Renal pelvis (tissue), 4 donors: ENCODE measurements around the gene BBX. TPM values are rescaled to one million over a fixed set of nuclear protein-coding genes. Genes with fewer than 3 reads are reported as not detected.

ENCODE experiments used
- DNase-seq: peaks from one replicate; pipeline ENCODE4 v3.0.0-alpha.2; 2013
- polyA plus RNA-seq, 3 donors: library from polyadenylated mRNA; unstranded; fragments of 120-200 nt; gene quantifications; one replicate each; pipeline ENCODE4 v1.2.1, GENCODE V29; 2013; ENCODE audit not compliant: insufficient read length in 3 of 3

The BBX gene
- polyA plus RNA-seq, 3 donors: 64.8 to 67.1 (median 65.2) TPM

DNA sequence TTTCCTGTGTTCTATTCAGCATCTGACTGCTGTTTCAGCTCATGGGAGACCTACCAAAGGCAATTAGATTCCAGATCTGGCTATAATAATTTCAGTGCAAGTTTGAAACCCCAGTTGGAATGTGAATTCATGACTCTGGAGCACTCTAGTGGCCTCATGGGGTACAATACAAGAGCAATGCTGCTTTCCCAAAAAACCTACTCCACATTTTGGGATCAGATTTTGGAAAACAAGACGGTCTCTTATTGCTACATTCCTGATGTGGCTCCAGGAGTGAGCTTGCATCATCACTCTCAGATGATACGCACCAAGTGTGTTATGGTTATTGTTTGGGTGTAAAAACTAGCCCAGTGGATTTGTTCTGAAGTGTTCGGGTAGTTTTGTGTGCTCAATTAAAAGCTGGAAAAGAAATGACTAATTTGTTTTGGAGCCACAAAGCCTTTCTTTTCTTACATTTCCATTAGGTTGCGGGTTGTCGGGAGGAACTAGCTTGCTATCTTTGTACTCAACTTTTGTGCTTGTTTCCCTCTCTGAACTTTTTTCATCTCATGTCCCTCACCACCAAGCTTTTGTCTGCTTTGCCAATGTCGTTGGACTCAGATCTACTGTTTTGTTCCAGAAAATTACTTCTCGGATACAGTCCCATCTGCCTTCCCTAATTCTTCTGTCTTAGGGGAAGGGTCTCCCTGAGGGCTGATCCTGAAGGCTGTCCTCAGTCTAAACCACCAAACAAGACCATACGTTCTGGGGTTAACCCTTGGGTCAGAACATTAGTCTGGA is 272.1 kb downstream of the BBX start:
- DNase-seq: no peak

DNA sequence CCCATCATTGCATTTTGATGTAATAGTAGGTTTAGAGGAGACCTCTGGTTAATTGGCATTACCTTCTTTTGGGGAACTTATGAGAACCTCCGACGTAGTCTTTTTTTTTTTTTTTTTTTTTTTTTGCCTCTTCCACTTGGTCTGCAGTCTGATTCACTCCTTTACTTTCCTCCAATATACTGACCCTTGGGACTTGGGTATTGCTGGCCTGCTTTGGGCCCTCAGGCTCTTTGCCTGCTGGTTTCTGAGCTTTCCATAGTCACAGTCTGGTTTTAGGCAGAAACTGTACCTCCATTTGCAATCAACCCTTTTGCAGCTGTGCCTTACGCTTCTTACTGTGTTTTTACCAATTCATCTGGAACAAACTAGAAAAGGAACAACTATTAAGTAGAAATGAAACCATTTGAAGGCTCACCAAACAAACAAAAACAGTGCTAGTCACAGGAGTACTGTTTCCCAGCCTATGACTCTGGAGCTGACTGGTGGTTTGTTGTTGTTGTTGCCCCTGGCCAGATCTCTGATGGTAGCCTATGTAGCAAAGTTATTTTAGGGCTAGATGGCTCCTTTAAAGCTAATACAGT is 272.8 kb downstream of the BBX start:
- no peak for DNase-seq

DNA sequence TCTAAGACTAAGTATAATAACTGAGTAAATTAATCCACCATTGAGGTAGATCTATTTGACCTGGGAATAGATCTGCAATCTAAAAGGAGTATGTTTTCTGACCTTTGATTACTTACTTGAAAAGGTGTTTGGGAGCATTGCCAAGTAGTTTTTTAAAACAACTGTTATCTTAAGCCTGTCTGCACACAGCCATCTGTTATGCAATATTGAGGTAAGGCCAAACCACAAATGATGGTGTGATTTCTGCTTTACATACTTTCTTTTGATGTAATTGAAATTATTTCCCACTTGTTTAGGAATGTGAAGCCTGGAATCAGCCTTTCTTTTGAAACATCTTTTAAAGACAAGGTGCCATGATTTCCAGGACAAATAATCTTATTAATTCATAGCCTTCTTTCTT is 274.0 kb downstream of the BBX start:
- no peak for DNase-seq

DNA sequence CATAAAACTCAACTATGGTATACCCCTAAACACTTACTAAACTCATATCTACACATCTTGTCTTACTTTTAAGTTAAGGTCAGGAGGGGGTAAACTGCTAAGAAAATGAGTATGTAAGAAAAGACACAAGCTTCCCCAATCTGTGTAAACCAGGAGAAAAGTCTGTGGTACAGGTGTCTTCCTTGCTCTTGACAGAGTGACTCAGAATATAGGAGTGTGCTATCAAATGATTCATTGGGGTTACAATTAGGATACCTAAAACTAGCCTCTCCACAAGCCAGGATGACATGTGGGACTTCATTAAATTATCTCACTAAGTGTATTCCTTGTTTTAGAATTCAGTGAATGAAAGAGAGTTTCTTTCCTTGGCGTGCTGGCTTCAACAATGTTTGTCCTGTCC is 274.8 kb downstream of the BBX start:
- no peak for DNase-seq

DNA sequence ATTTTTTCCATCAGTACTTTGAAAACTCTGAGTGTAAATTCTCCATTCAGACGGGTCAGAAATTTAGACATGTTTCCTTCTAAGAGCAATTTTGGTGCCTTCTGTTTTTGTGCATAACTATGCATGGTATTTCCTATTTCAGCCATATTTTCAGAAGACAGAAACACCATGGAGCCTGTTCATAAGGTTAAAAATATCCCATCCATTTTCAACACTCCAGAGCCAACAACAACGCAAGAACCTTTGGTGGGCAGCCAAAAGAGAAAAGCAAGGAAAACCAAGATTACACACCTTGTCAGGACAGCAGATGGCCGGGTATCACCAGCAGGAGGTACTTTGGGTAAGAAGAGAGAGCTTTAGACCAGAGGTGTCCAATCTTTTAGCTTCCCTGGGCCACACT is 275.6 kb downstream of the BBX start:
- DNase-seq: no peak

DNA sequence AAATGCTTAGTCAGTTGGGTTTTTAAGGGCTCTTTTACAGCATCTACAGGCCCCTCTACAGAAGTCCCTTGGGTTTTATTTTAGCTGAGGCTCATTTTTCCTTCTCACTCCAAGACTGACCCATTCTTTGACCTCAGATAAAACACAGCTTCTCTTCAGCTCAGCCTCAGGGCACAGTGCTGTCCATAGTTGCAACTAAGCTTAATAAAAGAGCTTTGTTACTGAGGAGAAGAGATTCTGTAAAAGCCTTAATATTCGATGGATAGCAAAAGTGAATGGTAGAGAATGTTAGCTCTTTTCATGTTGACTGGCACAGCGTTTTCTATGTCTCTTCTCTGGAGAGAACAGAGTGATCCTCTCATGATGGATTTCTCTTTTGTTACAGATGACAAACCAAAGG is 277.9 kb downstream of the BBX start:
- DNase-seq: no peak

DNA sequence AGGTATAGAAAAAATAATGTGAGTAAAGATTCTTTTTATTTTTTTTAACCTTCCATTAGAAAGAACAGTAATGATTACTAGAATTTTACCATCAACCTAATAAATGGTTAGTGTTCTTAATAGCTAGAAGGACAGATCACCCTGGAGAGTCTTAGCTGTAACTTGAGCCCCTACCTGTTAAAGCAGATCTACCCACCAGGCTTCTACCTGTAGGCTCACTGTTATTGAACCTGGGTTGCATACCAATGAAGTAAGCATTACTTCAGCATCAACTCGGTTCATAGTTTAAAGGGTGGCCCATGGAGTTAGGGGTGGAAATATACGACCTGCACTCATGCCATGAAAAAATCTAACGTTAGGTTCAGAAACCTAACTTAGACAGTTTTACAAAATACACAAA is 280.4 kb downstream of the BBX start:
- no peak for DNase-seq

DNA sequence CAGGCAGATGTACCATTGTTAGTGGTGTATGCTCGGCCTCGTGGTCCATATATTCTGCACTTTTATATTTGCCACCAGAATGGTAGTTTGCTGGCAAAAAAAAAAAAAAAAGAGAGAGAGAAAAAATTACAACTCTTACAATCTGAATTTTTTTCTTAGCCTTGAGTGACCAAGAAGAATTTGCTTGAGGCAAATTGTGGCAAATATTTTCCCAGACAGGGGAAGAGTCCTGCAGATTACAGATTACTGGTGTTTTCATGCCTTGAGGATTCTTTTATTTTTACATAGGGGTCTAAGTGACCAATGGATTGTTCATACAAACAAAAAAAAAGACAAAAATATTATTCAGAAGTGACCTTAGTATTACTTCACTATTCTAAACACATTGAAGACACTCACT is 283.3 kb downstream of the BBX start:
- no peak for DNase-seq

DNA sequence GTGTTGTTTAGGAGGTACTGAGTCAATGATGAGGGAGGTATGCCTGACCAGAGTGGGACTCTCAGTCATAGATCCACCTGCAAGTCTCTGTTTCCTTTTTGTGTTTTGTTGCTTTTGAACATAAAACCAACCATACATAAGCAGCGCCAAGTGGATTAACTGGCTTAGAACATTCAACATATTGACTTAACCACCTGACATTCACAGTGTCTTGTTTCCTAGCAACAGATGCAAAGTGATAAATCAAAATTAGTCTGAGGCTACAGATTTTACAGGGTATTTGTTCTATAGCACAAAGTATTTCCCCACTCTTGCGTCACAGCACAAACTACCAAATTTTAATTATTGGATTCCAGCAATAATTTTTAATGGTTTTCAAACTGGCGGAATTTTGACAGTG is 283.8 kb downstream of the BBX start:
- no peak for DNase-seq

DNA sequence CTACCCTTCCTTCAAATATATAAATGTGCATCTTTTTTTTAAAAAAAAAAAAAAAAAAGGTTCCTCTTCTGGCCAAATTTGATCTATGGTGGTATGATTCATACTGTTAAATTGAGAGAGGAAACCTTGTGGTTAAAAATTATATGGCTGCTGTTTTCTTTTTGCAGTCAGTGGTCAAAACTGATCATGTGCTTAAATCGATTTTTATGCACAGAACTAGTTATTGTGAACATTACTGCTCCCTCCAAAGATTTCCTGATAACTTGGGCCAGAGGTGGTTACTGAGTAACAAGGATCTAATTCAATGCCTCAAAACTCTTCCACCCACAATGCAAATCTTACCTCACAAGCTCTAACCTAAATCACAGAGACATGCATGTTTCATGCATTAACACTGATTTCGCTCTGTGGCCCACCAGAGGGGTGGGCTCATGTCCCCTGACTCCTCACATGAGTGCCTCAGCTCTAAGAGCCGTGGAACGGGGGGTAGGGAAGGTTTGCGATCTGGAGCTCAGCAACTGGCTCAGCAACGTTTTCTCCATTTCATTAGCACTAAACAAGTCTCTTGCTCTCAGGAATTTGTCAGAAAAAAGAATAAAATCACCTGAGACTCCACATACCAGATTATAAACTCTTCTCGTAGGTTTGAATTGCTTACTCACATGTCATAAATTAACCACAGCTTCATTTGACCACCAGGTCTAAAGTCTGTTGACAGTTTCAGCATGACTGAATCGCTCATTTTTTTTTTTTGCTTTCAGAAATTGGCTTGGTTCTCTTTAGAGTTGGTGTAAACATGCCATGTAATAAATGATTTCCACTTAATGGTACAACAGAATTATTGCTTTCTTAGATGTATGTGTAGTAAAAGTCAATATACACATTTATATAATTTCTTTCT is 287.7 kb downstream of the BBX start:
- DNase-seq: peak; percentile 24

DNA sequence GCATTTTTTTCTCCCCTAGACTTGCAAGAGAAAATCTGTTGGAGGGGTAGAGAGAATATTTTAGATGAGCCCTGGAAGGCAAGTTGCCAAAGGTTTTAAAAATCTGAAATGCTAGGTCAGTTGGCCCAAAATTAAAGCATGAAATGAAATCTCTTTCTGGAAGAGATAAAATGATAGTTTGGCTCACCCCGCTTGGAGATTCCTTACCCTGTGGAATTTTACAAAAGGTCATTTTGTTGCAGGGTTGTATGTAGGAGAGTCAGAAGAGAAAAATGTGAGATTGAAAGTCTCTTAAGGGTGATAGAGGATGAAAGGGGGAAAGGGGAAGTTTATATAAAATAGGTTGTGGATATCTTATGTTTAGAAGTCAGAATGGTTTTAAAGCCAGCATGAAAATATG is 290.3 kb downstream of the BBX start:
- DNase-seq: no peak

DNA sequence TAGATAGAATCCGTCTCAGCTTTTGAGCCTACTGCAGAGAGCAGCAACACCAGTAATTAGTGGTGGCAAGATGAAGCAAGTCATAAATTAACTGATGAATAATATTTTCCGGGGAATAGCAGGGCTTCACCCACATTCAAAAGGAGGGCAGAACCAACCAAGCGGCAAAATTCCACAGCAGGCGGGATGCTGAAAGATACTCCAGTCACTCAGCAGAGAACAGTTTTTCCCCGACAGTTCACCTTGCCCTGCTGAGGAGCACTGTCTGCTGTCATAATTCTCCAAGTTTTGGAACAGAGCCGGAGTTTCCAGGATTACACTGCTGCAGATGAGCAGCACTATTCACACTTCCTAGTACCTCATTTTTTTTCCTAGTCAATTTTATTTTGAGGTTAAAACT is 293.3 kb downstream of the BBX start:
- no peak for DNase-seq

DNA sequence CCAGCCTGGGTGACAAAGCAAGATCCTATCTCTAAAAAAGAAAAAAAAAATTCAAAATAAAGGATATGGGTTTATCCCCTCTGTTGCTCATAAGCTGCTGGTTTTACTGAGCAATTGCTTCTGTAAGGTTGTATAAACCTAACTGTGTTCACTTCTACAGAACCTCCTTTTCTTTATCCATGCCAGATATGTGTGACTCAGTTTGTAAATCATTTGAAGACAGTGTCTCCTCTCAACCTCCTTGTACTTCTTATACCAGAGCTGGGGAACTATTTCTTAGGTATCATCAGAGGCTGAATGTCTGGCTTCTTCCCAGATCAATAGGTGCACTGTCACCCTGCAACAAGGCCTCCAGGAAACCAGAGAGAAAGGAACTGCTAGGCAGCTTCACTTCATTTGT is 294.3 kb downstream of the BBX start:
- no peak for DNase-seq

DNA sequence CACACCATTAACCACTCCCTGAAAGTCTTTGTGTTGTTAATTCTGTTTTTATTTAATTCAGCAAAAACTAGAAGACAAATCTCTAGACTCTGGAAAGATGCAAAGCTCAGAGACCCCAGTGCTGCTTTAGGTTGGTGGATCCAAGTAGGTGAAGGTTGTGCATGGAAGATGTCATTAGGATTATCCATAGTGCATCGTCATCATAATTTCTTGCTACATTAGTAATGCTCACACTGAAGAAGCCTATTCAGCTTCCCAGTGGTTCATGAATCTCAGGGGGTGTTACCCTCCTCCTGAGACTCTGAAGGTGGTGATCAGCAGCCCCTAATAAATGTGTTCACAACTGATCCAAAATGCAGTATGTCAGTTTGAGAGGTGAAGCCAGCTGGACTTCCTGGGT is 295.3 kb downstream of the BBX start:
- DNase-seq: no peak

DNA sequence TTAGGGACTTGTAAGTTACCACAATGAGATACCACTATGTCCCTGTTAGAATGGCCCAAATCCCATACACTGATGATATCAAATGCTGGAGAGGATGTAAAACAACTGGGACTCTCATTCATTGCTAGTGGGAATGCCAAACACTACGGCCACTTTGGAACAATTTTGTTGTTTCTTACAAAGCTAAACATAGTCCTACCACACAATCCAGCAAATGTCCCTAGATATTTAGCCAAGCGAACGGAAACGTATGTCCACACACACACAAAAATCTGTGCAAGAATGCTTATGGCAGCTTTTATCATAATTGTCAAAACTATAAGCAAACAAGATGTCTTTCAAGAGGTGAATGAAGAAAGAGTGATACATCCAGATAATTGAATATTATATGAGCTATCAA is 296.9 kb downstream of the BBX start:
- no peak for DNase-seq

DNA sequence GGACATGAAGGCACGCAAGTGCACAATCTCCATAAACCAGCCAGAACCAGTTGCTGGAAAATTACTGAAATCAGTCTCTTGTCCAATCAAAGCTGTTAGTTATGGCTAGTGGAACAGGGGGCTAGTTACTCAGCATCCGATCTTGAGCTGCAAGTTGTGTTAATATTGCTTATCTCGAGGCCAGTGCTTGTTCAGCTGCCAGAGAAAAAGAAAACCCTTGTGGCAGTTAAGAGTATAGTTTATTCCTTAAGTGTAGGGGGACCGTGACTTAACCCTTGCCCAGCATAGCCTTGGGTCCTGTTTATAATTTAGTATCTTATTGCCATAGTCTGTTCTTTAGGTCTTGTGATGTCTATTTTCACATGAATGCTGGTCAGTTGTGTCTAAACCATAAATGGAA is 299.5 kb downstream of the BBX start:
- no peak for DNase-seq

DNA sequence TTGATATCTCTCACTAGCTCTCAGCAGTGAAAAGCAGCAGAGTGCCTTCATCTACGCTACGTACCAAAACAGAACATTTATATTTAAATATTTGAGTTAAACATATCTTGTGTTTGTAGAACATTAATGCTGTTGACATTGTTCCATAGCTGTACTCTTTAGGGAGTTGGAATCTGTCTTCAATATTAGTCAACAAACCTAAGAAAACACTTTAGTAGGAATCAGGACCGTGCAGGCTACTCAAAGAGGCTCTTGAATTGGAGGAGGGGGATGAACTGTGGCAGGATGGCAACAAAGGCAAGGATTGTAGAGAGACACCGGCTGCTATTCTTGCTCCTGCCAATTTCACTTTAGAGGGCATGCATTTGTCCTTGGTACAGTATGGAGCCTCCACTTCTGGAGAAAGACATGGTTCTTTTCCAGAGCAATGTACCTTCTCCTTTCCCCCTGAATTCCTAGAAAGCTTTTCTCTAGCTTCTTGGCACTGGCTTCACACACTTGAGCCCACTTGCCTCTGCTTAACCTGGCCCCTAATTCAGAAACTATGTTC is 302.1 kb downstream of the BBX start:
- no peak for DNase-seq

DNA sequence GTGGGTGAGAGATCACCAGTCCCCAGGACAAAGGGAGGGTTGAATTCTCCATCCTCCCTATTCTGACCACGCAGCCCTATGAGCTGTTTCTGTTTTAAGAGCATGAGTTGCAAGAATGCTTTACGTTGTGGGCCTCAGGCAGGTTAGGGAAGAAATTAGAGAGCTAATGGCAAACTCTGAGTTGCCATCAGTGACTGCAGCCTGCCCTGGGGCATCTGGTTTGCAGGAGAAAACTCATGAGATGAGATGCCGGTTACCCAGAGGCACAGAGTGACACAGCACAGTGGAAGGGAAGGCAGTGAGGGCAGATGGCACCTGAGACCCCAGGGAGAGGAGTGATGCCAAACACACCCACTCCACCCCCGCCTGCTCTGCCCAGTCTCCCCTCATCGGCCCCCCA is 302.8 kb downstream of the BBX start:
- DNase-seq: no peak

DNA sequence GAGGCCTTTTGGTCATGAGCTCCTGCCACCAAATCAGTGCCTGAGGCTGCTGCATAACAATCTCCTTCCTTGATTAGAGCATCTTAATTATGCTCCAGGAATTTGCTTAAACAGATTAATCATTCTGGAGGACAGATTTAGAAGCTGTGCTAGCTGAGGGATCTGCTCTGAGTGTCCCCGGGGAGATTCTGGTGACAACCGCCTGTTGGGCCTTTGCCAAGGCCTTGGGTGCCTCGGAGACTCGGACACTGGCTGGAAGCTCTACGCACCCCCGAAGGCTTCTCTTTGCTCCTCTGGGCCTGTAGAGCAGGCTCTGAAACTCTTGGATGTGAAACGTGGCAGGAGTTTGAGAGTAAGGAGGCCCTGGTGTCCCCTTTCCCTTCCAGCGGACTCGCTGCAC is 304.0 kb downstream of the BBX start:
- no peak for DNase-seq

DNA sequence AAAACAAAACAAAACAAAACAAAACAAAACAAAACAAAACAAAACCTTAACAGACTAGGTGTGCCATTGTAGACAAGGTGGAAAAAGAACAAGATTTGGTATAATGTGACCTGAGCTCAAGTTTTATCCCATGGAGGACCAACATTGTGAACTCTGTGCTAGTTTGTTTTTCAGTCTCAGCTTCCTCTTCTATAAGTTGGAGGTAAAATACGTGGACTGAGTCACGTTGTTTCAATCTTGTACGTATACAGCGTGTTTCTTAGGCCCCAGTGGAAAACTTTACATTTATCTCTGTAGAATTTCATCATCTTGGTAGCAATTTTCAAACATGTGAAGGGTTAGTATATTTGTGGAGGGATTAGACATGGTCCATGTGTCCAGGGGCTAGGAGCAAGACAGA is 306.4 kb downstream of the BBX start:
- no peak for DNase-seq

DNA sequence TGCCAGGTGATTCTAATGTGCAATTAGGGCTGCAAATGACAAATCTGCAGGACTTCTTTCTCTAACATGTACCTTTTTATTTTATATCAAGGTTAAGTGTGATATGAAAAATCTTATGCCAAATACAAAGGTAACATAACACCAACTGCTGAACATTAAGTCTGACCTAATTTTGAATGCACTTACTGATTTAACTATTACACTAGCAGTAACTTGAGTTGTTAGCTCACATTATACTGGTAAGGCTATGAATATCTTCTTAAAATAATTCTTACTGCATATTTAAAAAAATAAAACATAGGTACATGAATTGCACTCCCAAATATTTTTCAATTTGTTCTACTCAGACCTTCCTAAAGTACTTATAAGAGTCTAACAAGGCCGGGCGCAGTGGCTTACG is 308.8 kb downstream of the BBX start:
- DNase-seq: no peak

DNA sequence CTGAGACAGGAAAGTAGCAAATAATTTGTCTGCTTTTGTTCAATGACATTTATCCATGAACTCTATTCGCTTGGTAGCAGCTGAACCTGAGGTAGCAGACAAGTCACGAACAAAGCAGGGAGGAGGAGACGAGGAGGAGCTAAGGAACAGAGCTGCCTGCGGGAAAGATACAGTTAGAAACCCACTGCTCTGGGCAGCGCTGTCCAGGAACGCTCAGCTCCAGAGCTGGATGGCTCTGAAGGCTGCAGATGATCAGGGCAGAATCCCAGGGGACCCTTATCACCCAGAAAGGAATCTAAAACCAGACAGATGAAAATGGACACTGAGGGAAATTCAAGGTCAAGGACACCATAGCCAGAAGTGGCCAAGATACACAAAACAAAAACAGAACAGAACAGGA is 310.3 kb downstream of the BBX start:
- DNase-seq: no peak
